ENCODE results near the gene ZDHHC7.

DNA sequence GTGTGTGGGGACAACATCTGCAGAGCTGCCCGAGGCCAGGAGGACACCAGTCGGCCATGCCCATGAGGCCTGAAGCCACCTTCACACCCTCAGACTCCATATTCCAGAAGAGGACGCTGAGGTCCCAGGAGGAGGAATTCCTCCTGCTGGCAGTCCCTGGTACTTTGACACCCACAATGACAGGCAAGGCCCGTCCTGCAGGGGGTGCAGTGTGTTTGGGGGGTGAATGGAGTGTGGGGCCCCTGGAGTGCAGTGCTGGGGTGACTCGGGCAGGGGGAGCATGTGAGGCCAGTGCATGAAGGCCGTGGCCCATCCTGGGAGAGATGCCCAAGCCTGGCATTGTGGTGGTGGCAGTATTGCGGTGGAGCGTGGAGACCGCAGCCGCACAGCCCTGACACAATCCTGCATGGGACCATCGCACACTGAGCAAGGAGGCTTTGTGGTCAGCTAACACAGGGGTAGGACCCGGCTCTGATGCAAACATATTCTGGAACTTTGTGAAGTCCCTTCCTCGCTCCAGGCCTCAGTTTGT is 52.2 kb downstream of the ZDHHC7 start:
- TF ChIP-seq, protein P1, sequence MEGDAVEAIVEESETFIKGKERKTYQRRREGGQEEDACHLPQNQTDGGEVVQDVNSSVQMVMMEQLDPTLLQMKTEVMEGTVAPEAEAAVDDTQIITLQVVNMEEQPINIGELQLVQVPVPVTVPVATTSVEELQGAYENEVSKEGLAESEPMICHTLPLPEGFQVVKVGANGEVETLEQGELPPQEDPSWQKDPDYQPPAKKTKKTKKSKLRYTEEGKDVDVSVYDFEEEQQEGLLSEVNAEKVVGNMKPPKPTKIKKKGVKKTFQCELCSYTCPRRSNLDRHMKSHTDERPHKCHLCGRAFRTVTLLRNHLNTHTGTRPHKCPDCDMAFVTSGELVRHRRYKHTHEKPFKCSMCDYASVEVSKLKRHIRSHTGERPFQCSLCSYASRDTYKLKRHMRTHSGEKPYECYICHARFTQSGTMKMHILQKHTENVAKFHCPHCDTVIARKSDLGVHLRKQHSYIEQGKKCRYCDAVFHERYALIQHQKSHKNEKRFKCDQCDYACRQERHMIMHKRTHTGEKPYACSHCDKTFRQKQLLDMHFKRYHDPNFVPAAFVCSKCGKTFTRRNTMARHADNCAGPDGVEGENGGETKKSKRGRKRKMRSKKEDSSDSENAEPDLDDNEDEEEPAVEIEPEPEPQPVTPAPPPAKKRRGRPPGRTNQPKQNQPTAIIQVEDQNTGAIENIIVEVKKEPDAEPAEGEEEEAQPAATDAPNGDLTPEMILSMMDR (IDR thresholded peaks at IDR 0.05; ENCODE audit: low read depth, low read length, poor library complexity, severe bottlenecking) = peak; percentile 24
- TF ChIP-seq EZH2phosphoT487 (IDR thresholded peaks at IDR 0.05; ENCODE audit: borderline replicate concordance, low read length) = no peak

Data from DOHH2 (cell line).